K562 (cell line): ENCODE results near the gene ZNF582. TPM values are rescaled to one million over a fixed set of nuclear protein-coding genes. Genes with fewer than 3 reads are reported as not detected.

Source experiments
- ATF1 ChIP-seq, 2 experiments: fragments of 450-650 bp in 1 of 2; IDR thresholded peaks; 2 replicates each; pipeline ENCODE4 v1.6.1; 2016; ENCODE audit warnings: missing compliant biosample characterization in 1 of 2, missing genetic modification characterization in 1 of 2
- DACH1 ChIP-seq: fragments of 450-650 bp; IDR thresholded peaks from 2 replicates; pipeline ENCODE4 v1.6.1; 2018; ENCODE audit not compliant: partially characterized antibody
- DMBX1 ChIP-seq: fragments of 250-450 bp; sonication (Bioruptor Pico); IDR thresholded peaks from 2 replicates; pipeline ENCODE4 v1.8.0; 2022; ENCODE audit warnings: inconsistent platforms, mild to moderate bottlenecking, moderate library complexity, borderline replicate concordance
- DPF2 ChIP-seq: fragments of 450-650 bp; IDR thresholded peaks from 2 replicates; pipeline ENCODE4 v1.6.1; 2016
- FOS ChIP-seq: IDR thresholded peaks from 3 replicates; pipeline ENCODE4 v1.6.1; 2011; ENCODE audit not compliant: insufficient read length; ENCODE audit errors: extremely low read depth
- FOXJ3 ChIP-seq: sonication (generic); formaldehyde crosslinking; IDR thresholded peaks from 2 replicates; pipeline ENCODE4 v1.4.0; 2020; ENCODE audit warnings: mild to moderate bottlenecking, missing genetic modification reagents
- HDAC1 ChIP-seq, 2 experiments: fragments of 450-650 bp; IDR thresholded peaks; 2 replicates each; pipeline ENCODE4 v1.6.1; 2016 to 2017; ENCODE audit warnings: inconsistent platforms in 1 of 2, mild to moderate bottlenecking in 1 of 2, moderate library complexity in 1 of 2
- HMGXB4 ChIP-seq: sonication (generic); formaldehyde crosslinking; IDR thresholded peaks from 2 replicates; pipeline ENCODE4 v1.8.1; 2023; ENCODE audit warnings: mild to moderate bottlenecking, missing genetic modification reagents
- ILK ChIP-seq: fragments of 450-650 bp; IDR thresholded peaks from 2 replicates; pipeline ENCODE4 v1.6.1; 2016; ENCODE audit warnings: missing genetic modification characterization, low read depth, mild to moderate bottlenecking, missing compliant biosample characterization, moderate library complexity, borderline replicate concordance
- KLF1 ChIP-seq: fragments of 450-650 bp; IDR thresholded peaks from 2 replicates; pipeline ENCODE4 v1.6.1; 2016; ENCODE audit warnings: missing genetic modification characterization, missing compliant biosample characterization
- NEUROD1 ChIP-seq: fragments of 150-350 bp; IDR thresholded peaks from 2 replicates; pipeline ENCODE4 v1.6.1; 2014; ENCODE audit warnings: borderline replicate concordance, low read length, low read depth; ENCODE audit not compliant: partially characterized antibody
- NFRKB ChIP-seq: fragments of 450-650 bp; IDR thresholded peaks from 2 replicates; pipeline ENCODE4 v1.6.1; 2016; ENCODE audit warnings: low read depth
- NR2C2 ChIP-seq, 2 experiments: fragments of 200-800 bp in 1 of 2; sonication (Bioruptor generic) in 1 of 2; sonication (generic) in 1 of 2; formaldehyde crosslinking in 1 of 2; IDR thresholded peaks; 2 replicates each; pipeline versions ENCODE4 v1.6.1 to v1.8.0; 2016 to 2022; ENCODE audit warnings: mild to moderate bottlenecking in 1 of 2, missing compliant biosample characterization in 1 of 2, missing genetic modification characterization in 1 of 2, missing genetic modification reagents in 1 of 2
- PCBP1 ChIP-seq: fragments of 200-400 bp; formaldehyde crosslinking; IDR thresholded peaks from 2 replicates; pipeline ENCODE4 v1.6.1; 2018; ENCODE audit warnings: mild to moderate bottlenecking, low read depth, low read length; ENCODE audit not compliant: poor library complexity, severe bottlenecking
- PML ChIP-seq: IDR thresholded peaks from 2 replicates; pipeline ENCODE4 v1.6.1; 2012; ENCODE audit warnings: low read length, inconsistent platforms
- PRPF4 ChIP-seq: fragments of 200-400 bp; formaldehyde crosslinking; IDR thresholded peaks from one replicate; pipeline ENCODE4 v1.6.1; 2017; ENCODE audit warnings: low read length, low read depth, mild to moderate bottlenecking; ENCODE audit not compliant: insufficient read depth, poor library complexity, severe bottlenecking
- RBFOX2 ChIP-seq: fragments of 200-400 bp; formaldehyde crosslinking; IDR thresholded peaks from 2 replicates; pipeline ENCODE4 v1.6.1; 2017; ENCODE audit warnings: low read depth, mild to moderate bottlenecking, low read length, moderate library complexity
- SMAD2 ChIP-seq: fragments of 150-350 bp; IDR thresholded peaks from 2 replicates; pipeline ENCODE4 v1.6.1; 2014; ENCODE audit warnings: low read depth, mild to moderate bottlenecking, low read length
- ZBTB1 ChIP-seq: sonication (generic); formaldehyde crosslinking; IDR thresholded peaks from 2 replicates; pipeline ENCODE4 v1.8.1; 2023; ENCODE audit warnings: missing genetic modification reagents, low read depth, mild to moderate bottlenecking, borderline replicate concordance
- ZC3H8 ChIP-seq: fragments of 450-650 bp; IDR thresholded peaks from 2 replicates; pipeline ENCODE4 v1.6.1; 2017
- ZNF263 ChIP-seq: sonication (generic); formaldehyde crosslinking; IDR thresholded peaks from 2 replicates; pipeline ENCODE4 v1.8.0; 2022; ENCODE audit warnings: mild to moderate bottlenecking, missing genetic modification reagents, borderline replicate concordance
- polyA plus RNA-seq, 8 experiments: library from polyadenylated mRNA; depleted of rRNA in 4 of 8; stranded (reverse) in 5 of 8; unstranded in 3 of 8; fragments of >200 nt; fragmentation: Nextera tagmentation in 2 of 8; fragmentation: Illumina TruSeq in 1 of 8; extraction: Ambion mirVana in 2 of 8; extraction: Trizol in 1 of 8; gene quantifications; 2 replicates each; pipeline versions ENCODE4 v1.2.1 to v1.2.3, GENCODE V29; 2011 to 2014; ENCODE audit warnings: inconsistent platforms in 1 of 8, missing spikeins in 1 of 8
- total RNA-seq, 7 experiments: library from RNA; depleted of rRNA in 6 of 7; stranded (reverse); fragments of >200 nt in 6 of 7; fragmentation: Illumina TruSeq in 2 of 7; extraction: Trizol in 2 of 7; gene quantifications; 2 replicates each; pipeline versions ENCODE4 v1.2.1 to v1.2.3, GENCODE V29; 2011 to 2021; ENCODE audit warnings: low replicate concordance in 1 of 7
- TF ChIP-seq, protein P1 (sequence below): fragments of 450-650 bp; IDR thresholded peaks from 2 replicates; pipeline ENCODE4 v1.6.1; 2016; ENCODE audit warnings: borderline replicate concordance

Gene ZNF582
- total and polyA plus RNA-seq, 9 of the 15 experiments (the other 6 are each of a cell fraction or from before 2014, with no cell fraction given) = 0.72 to 3.3 (median 1.6) TPM

DNA sequence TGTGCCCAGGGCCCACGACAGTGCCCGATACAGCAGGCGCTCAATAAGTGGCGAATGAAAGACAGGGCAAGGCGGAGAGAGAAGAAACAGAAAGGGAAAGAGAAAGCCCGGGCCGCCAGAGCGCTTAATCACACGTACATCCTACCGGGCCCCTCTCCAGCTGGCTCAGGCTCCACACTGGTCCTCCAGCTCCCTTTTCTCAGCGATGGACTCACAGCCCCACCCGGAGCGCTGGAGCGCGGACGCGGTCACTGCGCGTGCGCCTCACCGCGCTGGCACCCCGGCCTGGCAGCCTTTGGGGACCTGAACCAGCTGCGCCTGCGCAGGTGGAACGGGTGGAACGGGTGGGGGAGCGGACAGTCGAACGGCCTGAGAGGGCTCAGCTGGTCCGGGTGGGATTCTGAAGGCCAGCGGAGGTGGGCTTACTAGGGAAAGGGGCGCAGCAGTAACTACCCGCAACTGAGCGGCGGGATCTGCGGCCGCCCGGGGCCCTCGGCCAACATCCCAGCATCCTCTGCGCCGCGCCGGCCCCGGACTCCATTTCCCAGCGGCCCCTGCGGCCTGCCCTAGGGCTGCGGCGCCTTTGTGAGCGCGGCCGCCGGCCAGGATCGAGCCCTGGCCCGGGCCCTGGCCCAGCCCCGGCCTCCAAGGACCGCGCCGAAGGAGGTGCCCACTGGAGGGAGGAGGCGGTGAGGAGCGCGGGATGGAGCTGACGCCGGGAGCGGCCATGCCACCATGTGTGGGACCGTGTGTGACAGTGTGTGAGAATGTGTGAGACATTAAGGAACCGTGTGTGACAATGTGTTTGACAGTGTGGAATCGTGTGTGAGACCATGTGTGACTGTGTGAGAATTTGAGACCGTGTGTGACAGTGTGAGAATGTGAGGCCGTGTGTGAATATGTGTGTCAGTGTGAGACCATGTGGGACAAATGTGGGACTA, 10.7 kb upstream of the ZNF582 start, which contains the start of gene ZNF583 (continued):
- TF ChIP-seq ZC3H8 (no peak), ZNF263 (CRISPR knock-in tag) (no peak), KLF1 (tag) (no peak), NR2C2 (CRISPR knock-in tag; IDR thresholded peaks at IDR 0.05) (no peak), NR2C2 (tag; IDR thresholded peaks at IDR 0.05) (peak; percentile 79), DACH1 (peak; percentile 54), HDAC1 (IDR thresholded peaks at IDR 0.05) (peak in 1 of 2 experiments; percentile 95; a peak in 2 of 4 replicates), NEUROD1 (no peak), SMAD2 (no peak), HMGXB4 (CRISPR knock-in tag) (0 out of 2 replicates have a peak, but pooled peaks have one; percentile 77), ZBTB1 (CRISPR knock-in tag) (no peak), NFRKB (0 out of 2 replicates have a peak, but pooled peaks have one; percentile 30), FOXJ3 (no peak), PCBP1 (peak; percentile 49), FOS (no peak), PML (no peak), DPF2 (no peak), ATF1 (CRISPR knock-in tag; IDR thresholded peaks at IDR 0.05) (no peak), ATF1 (tag; IDR thresholded peaks at IDR 0.05) (peak; percentile 70), ILK (tag) (no peak), DMBX1 (CRISPR knock-in tag) (0 out of 2 replicates have a peak, but pooled peaks have one; percentile 9), PRPF4 (no peak), RBFOX2 (peak; percentile 85)
- TF ChIP-seq, protein P1, sequence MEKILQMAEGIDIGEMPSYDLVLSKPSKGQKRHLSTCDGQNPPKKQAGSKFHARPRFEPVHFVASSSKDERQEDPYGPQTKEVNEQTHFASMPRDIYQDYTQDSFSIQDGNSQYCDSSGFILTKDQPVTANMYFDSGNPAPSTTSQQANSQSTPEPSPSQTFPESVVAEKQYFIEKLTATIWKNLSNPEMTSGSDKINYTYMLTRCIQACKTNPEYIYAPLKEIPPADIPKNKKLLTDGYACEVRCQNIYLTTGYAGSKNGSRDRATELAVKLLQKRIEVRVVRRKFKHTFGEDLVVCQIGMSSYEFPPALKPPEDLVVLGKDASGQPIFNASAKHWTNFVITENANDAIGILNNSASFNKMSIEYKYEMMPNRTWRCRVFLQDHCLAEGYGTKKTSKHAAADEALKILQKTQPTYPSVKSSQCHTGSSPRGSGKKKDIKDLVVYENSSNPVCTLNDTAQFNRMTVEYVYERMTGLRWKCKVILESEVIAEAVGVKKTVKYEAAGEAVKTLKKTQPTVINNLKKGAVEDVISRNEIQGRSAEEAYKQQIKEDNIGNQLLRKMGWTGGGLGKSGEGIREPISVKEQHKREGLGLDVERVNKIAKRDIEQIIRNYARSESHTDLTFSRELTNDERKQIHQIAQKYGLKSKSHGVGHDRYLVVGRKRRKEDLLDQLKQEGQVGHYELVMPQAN = peak; percentile 92
